Iris pigment epithelial cell (primary cell): ENCODE measurements around the gene TFB1M.
"Not testable (repeated sequence)": the region's sequence is repeated elsewhere in the genome, so short reads cannot be mapped to it uniquely, and the experiment has no call there.

ENCODE experiments used
- DNase-seq: peaks from one replicate; pipeline ENCODE4 v3.0.0-alpha.2; 2011; ENCODE audit warnings: low read depth

Gene TFB1M

DNA sequence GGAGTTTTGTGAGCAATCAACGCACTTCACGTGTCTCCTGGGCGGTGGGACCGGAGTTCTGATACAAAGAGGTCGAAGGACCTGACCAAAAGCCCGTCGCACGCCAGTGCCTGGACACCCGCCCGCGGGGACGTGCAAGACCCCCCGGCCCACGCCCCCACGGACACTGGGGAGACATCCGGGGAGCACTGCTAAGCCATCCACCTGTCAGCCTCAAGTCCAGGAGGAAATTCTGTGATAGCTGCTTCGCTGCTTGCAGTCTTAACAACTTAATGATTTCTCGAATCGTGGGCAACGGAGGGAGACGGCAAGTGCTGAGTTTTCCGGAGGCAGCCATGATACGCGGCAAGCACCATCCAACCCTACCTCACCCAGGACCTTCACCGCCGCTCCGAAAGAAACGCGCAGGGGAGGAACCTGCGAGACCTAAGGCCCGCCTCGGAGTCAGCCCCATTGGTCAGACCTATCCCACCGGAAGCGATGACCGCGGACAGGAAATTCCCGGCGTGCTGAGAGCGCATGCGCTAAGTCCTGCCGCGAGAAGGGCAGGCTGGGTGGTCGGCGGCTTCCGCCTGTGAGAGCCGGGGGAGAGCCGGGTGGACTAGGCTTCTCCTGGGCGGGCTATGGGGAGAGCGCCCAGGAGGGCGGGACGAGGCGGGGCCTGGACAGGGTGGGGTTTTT is at the start of gene TFB1M:
TFB1M (minus strand) TSS at position 393 of the 681 bp plus-strand sequence; CDS start at position 337, 56 bp downstream.
- peak; percentile 99 for DNase-seq

DNA sequence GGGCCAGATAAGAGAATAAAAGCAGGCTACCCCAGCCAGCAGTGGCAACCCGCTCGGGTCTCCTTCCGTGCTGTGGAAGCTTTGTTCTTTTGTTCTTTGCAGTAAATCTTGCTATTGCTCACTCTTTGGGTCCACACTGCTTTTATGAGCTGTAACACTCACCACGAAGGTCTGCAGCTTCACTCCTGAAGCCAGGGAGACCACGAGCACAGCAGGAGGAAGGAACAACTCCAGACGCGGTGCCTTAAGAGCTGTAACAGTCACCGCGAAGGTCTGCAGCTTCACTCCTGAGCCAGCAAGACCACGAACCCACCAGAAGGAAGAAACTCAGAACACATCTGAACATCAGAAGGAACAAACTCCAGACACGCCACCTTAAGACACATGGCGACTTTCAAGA is 49.7 kb upstream of the TFB1M start:
- DNase-seq, result not testable (repeated sequence)

DNA sequence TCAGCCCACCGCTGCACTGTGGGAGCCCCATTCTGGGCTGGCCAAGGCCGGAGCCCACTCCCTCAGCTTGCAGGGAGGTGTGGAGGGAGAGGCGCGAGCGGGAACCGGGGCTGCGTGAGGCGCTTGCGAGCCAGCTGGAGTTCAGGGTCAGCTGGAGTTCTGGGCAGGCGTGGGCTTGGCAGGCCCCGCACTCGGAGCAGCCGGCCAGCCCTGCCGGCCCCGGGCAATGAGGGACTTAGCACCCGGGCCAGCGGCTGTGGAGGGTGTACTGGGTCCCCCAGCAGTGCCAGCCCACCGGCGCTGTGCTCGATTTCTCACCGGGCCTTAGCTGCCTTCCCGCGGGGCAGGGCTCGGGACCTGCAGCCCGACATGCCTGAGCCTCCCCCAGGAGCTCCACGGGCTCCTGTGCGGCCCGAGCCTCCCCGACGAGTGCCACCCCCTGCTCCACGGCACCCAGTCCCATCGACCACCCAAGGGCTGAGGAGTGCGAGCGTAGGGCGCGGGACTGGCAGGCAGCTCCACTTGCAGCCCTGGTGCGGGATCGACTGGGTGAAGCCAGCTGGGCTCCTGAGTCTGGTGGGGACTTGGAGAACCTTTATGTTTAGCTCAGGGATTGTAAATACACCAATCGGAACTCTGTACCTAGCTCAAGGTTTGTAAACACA is 48.8 kb upstream of the TFB1M start:
- not testable (repeated sequence) for DNase-seq

DNA sequence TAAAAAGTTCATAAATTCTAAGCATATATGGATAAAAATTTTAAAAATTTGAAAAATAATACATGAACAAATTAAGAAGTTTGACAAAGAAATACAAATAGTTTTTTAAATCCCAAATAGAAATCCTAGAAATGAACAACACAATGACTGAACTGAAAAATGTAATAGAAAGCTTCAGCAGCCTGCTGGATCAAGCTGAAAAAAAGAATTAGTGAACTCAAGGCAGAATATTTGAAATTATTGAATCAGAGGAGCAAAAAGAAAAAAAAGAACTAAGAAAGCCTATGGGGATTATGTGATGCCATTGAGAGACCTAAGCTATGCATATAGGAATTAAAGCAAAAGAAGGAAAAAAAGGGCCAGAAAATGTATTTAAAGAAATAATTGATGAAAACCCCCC is 39.9 kb upstream of the TFB1M start:
- no peak for DNase-seq

DNA sequence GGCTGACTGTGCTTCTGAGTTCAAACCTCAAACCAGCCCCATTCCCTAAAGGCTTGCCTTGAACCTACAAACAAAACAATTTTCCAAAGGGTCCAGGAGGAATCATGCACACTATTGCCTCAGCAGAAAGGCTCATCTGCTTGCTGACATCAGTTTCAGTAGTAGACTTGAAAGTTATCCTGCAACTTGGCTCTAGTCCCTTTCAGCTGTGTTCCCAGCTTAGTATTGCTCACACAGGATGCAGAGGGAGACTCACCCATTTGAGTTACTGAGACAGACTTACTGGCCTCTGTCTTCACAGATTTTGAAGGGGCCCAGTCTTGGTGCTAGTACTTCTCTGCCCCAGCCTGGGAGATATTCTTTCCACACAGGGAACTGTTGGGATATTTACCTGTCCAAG is 38.5 kb upstream of the TFB1M start:
- DNase-seq, result peak; percentile 89

DNA sequence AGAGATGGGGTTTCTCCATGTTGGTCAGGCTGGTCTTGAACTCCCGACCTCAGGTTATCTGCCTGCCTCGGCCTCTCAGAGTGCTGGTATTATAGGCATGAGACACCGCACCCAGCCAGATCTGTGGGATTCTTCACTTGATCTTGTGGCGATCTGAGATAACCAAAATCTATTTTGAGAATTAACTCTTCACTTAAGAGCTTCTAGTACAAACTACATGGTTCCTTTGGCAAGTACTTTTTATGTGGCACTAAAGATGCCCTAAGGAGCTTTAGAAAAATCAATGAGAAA is 37.8 kb upstream of the TFB1M start:
- DNase-seq, result no peak

DNA sequence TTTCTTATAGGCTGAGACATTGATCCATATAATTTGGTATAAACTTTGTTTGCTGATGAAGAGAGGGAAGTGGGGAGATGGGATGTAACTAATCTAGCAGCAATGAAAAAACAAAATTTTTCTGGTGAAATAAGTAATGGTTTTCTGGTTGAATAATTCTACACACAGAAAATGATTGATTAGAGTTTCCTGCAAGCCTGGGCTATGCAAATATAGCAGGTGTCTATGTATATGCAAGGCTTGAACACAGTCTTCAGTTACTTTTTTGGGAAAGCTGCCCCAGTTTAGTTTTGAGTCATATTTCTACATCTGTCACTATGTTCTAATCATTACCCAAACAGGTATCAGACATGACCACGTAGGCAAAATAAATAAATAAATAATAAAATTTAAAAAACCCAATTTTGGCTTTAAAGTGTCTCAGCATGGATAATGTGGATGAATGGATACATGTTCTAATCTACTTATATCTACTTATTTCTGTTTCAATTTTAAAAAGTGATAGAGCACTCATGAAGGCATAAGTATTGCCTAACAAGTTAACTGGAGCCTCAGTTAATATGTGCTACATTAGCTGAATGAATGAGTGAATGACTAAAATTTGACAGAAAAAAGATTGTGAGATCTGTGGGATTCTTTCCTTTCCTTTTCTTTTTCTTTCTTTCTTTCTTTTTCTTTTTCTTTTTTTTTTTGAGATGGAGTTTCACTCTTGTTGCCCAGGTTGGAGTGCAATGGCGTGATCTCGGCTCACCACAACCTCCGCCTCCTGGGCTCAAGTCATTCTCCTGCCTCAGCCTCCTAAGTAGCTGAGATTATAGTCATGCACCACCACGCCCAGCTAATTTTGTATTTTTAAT is 37.2 kb upstream of the TFB1M start:
- no peak for DNase-seq

DNA sequence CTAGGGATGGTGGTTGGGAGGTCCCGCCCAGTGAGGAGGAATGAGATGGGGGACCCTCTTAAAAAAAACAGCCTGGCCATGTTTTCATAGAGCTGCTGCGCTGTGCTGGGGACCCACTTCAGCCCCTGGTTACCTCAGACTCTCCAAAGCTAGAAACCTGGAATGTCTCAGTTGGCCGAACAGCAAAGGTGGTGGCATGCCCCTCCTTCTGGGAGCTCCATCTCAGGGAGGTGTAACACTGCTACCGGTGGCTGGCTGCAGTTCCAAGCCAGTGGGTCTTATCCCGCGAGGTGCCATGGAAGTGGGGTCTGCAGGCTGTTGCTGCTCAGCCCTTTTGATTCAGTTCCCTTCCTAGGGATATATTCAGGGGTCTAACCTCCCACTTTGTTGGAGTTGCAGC is 35.7 kb upstream of the TFB1M start:
- DNase-seq, result no peak

DNA sequence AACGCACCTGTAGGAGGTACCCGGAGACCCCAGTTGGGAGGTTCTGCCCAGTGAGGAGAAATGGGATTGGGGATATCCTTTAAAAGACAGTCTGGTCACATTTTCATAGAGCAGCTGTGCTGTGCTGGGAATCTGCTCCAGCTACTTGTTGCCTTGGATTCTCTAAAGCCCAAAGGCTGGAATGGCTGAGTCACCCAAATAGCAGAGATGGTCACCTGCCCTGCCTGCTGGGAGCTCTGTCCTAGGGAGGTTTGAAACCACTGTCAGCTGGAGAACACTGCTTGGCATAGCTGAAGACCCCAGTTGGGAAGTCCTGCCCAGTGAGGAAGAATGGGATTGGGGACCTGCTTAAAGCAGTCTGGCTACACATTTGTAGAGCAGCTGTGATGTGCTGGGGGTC is 34.8 kb upstream of the TFB1M start:
- peak; percentile 40 for DNase-seq

DNA sequence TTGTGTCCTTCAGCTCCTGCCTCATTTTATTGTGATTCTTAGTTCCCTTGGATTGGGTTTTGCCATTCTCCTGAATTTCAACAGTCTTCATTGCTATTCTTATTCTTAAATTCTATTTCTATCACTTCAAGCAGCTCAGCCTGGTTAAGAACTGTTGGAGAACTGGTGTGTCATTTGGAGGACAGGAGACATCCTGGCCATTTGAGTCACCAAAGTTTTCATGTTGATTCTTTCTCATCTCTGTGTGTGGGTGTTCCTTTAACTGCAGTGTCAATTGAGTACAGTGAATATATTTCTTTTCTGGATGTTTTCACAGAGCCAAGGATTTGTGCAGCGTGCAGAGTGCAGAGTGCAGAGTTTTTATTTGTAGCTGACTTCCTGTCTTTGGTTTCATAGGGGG is 33.5 kb upstream of the TFB1M start:
- DNase-seq, result no peak

DNA sequence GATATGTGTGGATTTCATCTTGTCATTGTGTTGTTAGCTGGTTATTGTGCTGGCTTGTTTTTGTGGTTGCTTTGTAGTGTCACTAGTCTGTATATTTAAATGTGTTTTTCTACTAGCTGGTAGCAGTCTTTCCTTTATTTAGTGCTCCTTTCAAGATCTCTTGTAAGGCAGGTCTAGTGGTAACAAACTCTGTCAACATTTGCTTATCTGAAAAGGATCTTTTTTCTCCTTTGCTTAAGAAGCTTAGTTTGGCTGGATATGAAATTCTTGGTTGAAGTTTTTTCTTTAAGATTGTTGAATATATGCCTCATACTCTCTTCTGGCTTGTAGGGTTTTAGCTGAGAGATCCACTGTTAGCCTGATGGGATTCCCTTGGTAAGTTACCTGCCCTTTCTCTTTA is 32.7 kb upstream of the TFB1M start:
- DNase-seq, result no peak

DNA sequence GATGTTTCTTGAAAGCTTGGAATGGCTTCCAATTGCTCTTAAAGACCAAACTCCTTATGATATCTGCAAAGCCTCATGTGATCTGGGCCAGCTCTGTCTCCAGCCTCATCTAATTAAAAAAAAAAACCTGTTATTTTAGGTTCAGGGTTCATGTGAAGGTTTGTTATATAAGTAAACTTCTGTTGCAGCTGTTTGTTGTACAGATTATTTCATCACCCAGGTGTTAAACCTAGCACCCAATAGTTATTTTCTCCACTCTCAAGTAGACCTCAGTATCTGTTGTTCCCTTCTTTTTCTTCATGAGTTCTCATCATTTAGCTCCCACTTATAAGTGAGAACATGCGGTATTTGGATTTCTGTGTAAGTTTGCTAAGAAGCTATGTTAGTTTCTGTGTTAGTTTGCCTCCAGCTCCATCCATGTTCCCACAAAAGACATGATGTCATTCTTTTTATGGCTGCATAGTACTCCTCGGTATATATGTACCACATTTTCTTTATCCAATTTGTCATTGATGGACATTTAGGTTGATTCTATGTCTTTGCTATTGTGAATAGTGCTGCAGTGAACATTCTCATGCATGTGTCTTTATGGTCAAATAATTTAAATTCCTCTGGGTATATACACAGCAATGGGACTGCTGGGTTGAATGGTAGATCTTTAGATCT is 30.2 kb upstream of the TFB1M start:
- no peak for DNase-seq

DNA sequence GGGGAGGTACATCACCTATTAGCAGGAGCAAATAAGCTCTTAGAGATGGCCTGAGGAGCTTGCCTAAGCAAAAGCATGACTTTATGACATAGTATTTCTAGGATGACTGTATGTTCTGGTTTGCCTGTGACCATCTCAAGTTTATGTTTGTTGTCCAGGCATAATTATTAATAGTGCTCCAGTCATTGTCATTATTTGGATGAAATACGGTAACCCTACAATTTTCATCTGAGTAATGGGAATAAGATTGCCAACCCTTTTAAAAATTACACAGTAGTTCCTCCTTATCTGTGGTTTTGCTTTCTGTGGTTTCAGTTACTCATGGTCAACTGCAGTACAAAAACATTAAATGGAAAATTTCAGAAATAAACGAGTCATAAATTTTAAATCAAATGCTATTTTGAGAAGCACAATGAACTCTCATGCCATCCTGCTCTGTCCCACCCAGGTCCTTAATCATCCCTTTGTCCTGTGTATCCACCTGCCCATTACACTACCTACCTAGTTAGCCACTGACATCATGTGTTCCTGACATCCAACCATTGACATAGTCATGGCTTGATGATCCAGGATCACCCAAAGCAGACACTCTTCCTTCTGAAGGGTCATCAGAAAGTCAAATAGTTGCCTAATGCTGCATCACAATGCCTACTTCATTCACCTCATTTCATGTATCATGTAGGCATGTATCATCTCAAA is 27.0 kb upstream of the TFB1M start:
- peak; percentile 80 for DNase-seq

DNA sequence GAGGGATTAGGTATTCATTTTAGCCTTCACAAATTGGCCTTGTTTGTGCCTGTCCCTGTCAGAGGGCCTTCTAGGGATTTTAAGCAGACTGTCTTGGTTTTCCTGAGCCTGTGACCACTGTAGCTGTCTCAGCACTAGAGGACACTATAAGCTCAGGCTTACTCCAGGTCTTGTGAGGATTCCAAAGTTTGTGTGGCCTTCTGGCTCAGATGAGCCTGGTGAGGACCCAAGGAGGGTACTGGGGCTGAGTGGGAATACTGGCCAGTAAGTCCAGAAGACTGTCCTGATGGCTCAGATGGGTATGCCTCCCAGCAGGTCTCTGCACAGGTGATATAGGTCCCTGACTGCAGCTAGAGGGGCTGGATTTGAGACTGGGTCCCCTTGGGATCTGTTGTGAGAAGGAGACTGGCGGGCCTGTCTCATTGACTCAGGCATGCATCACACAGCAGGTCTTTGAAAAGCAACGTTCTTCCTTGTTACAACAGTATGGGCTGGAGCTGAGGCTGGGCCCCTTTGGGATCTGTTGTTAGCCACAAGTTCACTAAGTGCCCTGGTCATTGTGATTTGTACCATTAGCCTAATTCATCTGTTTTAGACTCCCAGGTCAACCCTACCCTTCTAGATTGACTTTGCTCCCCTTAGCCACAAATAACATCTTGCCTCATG is 26.3 kb upstream of the TFB1M start:
- peak; percentile 80 for DNase-seq

DNA sequence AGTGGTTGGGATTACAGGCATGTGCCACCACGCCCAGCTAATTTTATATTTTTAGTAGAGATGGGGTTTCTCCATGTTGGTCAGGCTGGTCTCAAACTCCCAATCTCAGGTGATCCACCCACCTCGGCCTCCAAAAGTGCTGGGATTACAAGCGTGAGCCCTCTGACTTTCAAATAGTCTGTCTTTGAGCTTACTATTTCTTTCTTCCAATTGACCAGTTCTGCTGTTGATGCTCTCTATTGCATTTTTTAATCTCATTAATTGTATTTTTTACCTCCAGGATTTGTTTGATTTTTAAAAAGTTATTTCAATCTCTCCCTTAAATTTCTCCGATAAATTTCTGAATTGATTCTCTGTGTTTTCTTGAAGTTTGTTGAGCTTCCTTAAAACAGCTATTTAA is 25.6 kb upstream of the TFB1M start:
- DNase-seq, result not testable (repeated sequence)

DNA sequence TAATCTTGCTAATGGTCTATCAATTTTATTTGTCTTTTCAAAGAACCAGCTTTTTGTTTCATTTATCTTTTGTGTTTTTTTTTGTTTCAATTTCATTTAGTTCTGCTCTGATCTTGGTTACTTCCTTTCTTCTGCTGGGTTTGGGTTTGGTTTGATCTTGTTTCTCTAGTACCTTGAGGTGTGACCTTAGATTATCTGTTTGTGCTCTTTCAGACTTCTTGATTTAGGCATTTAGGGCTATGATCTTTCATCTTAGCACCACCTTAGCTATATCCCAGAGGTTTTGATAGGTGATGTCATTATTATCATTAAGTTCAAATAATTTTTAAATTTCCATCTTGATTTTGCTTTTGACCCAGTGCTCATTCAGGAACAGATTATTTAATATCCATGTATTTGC is 24.0 kb upstream of the TFB1M start:
- DNase-seq, result not testable (repeated sequence)

DNA sequence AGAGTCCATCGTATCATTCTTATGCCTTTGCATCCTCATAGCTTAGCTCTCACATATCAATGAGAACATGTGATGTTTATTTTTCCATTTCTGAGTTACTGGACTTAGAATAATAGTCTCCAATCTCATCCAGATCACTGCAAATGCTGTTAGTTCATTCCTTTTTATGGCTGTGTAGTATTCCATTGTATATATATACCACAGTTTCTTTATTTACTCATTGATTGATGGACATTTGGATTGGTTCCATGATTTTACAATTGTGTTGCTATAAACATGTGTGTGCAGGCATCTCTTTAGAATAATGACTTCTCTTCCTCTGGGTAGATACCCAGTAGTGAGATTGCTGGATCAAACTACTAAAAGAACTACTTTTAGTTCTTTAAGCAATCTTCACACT is 21.0 kb upstream of the TFB1M start:
- no peak for DNase-seq

DNA sequence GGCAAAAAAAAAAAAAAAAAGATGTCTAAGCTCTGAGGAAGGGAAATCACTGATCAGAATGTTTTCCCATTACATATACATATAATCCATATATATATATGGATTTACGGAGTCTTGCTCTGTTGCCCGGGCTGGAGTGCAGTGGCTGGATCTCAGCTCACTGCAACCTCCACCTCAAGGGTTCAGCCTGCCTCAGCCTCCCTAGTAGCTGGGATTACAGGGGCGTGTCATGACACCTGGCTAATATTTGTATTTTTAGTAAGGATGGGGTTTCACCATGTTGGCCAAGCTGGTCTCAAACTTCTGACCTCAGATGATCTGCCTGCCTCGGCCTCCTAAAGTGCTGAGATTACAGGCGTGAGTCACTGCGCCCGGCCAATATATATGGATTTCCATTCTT is 19.8 kb upstream of the TFB1M start:
- not testable (repeated sequence) for DNase-seq

DNA sequence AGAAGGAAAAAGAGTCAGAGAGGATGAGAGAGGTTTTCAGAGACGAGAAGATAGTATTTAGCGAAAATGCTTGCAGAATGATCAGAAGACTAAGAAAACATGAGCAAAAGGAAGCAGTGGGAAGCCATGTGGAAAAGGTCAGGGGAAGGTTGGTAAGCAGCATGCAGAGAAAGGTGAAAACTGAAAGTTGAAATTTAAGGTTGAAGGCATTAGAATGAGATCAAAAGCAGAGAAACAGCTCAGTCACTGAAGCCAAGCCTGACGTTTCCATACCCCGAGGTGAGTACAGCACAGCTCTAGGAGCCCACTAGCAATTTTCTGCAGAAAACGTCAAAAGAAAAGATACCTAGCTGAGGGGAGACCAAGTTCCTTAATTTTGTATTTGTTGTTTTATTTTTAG is 19.1 kb upstream of the TFB1M start:
- peak; percentile 12 for DNase-seq

DNA sequence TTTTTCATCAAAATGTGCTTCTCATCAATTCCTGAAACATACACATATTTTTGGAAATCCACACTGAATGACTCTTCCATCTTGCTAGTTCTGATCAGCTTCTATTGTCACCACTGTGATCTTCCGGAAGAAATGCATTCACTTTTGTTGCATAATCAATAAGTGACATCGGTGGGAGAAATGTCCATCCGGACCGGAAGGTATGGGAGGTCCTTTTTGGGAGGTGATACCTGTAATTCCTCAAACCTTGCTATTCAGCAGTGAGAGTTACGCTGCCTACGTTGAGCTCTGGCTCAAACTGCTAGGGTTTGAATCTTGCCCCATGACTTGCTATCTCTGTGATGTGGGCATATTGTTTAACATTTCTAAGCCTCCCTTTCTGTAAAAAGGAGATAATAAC is 16.6 kb upstream of the TFB1M start:
- DNase-seq, result no peak

DNA sequence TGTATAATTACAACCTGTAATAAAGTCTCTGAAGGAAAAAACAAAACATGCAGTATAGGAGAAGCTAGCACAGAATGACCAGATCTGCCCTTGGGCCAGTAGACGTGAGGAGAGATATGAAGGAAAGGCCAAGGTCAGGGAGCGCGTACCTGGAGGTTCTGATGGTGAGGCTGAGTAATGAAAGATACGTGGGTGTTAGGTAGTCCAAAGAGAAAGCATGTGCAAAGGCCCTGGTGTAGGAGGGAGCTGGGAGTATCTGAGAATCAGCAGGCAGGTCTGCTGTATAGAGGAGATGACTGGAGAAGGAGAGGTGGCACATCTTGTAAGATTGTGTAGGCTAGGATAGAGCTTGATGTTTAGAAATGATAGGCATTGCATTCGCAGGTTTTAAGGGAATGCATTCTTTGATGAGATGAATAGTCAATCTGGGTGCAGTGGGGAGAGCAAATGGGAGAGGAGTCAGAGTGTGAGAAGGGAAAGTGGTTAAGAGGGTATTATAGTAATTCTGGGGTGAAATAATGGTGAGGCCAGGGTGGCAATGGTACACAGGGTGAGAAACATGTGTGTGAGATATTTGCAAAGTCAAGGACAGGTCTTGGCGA is 15.9 kb upstream of the TFB1M start:
- DNase-seq, result no peak
